ENCODE measurements around the gene TULP4. TPM values are rescaled to one million over a fixed set of nuclear protein-coding genes. Genes with fewer than 3 reads are reported as not detected.

The TULP4 gene
- polyA plus RNA-seq, 2 of the 4 experiments (the other 2 are of a cell fraction), result 5.0 to 10.6 TPM

DNA sequence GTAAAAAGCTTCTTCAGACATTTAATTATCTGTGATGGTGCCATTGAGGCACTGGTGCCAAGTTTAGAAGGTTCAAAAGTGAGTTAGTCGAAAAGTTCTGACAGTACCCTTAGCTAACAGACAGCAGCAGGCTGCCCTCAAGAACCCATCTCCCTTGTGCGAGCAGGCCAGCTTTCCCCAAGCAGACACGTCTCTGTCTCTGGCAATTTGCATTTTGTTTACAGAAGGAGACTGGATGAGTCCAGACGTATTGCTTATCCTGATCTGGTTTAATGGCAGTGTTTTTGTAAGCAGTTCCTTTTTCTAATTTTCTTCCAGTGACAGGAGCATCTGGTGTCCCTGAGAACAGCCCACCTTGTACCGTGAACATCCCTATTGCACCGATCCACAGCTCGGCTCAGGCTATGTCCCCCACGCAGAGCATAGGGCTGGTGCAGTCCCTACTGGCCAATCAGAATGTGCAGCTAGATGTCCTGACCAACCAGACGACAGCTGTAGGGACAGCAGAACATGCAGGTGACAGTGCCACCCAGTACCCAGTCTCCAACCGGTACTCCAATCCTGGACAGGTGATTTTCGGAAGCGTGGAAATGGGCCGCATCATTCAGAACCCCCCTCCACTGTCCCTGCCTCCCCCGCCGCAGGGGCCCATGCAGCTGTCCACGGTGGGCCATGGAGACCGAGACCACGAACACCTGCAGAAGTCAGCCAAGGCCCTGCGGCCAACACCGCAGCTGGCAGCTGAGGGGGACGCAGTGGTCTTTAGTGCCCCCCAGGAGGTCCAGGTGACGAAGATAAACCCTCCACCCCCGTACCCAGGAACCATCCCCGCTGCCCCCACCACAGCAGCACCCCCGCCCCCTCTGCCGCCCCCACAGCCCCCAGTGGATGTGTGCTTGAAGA, 189.3 kb downstream of the TULP4 start:
- DNase-seq (ENCODE audit: low read depth in 1 of 2, low spot score in 1 of 2), result no peak
- Histone ChIP-seq H3K27ac (no peak overlapping the region), H3K4me1 (no peaks in the 10 kb centered on the region), H3K4me3 (no peak overlapping the region), H3K4me2 (no peak overlapping the region), H3K9me3 (no peaks in the 10 kb centered on the region)
- WGBS (ENCODE audit: missing lambda C conversion rate), result 92% methylated on average over 8 of the region's 26 CpGs
- ATAC-seq, result no peak
- TF ChIP-seq ZNF302 (CRISPR knock-in tag; IDR thresholded peaks at IDR 0.05), result no peak
- CTCF ChIA-PET, result interaction anchor here (1.6 kb wide), 1 partner anchor 9 kb away, joined by 5 read pairs; no protein-coding TSS in a partner anchor
- POLR2A ChIA-PET, result no interaction called here
- FAIRE-seq, result no peak

DNA sequence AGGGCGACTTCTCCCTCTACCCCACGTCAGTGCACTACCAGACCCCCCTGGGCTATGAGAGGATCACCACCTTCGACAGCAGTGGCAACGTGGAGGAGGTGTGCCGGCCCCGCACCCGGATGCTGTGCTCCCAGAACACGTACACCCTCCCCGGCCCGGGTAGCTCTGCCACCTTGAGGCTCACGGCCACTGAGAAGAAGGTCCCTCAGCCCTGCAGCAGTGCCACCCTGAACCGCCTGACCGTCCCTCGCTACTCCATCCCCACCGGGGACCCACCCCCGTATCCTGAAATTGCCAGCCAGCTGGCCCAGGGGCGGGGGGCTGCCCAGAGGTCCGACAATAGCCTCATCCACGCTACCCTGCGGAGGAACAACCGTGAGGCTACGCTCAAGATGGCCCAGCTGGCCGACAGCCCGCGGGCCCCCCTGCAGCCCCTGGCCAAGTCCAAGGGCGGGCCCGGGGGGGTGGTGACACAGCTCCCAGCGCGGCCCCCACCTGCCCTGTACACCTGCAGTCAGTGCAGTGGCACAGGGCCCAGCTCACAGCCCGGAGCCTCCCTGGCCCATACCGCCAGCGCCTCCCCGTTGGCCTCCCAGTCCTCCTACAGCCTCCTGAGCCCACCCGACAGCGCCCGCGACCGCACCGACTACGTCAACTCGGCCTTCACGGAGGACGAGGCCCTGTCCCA, 190.1 kb downstream of the TULP4 start:
- DNase-seq (ENCODE audit: low read depth in 1 of 2, low spot score in 1 of 2) (no peak), FAIRE-seq (no peak), ATAC-seq (no peak)
- WGBS (ENCODE audit: missing lambda C conversion rate), result 91% methylated on average over 20 of the region's 43 CpGs
- ChIA-PET CTCF (interaction anchor here (1.6 kb wide), 1 partner anchor 8 kb away, joined by 5 read pairs; no protein-coding TSS in a partner anchor), POLR2A (no interaction called here)
- TF ChIP-seq ESRRA (IDR thresholded peaks at IDR 0.05; ENCODE audit: borderline replicate concordance, low read length), result no peak
- TF ChIP-seq POLR2AphosphoS2 (conservative IDR thresholded peaks at IDR 0.05; ENCODE audit: low read length), result no peak
- TF ChIP-seq HEYL (CRISPR knock-in tag; IDR thresholded peaks at IDR 0.05), result no peak
- TF ChIP-seq PBX3 (IDR thresholded peaks at IDR 0.05), result no peak
- TF ChIP-seq POLR2A (IDR thresholded peaks at IDR 0.05; ENCODE audit: low read length), result no peak
- no peak for TF ChIP-seq HMGXB4 (CRISPR knock-in tag; IDR thresholded peaks at IDR 0.05; ENCODE audit: borderline replicate concordance)
- no peak for TF ChIP-seq ATOH8 (CRISPR knock-in tag; IDR thresholded peaks at IDR 0.05; ENCODE audit: low read depth)
- no peak for TF ChIP-seq RAD21 (conservative IDR thresholded peaks at IDR 0.05 in 1 of 2, IDR thresholded peaks at IDR 0.05 in 1 of 2)
- no peak for TF ChIP-seq NFE2L2 (conservative IDR thresholded peaks at IDR 0.05; ENCODE audit: low read length)
- no peak for TF ChIP-seq CHD4 (IDR thresholded peaks at IDR 0.05; ENCODE audit: borderline replicate concordance)
- no peak for TF ChIP-seq FOSB (CRISPR knock-in tag; IDR thresholded peaks at IDR 0.05)
- TF ChIP-seq JUN (IDR thresholded peaks at IDR 0.05), result no peak
- TF ChIP-seq EP300 (IDR thresholded peaks at IDR 0.05), result no peak
- TF ChIP-seq FOSL2 (IDR thresholded peaks at IDR 0.05), result no peak
- TF ChIP-seq FOSL2 (CRISPR knock-in tag; IDR thresholded peaks at IDR 0.05), result no peak
- TF ChIP-seq MAX (IDR thresholded peaks at IDR 0.05), result no peak
- TF ChIP-seq TP53 (CRISPR knock-in tag; IDR thresholded peaks at IDR 0.05), result no peak
- Histone ChIP-seq H3K9me3 (no peaks in the 10 kb centered on the region), H3K27ac (no peak overlapping the region), H3K4me2 (no peak overlapping the region), H3K4me3 (no peak overlapping the region), H3K4me1 (no peaks in the 10 kb centered on the region)

DNA sequence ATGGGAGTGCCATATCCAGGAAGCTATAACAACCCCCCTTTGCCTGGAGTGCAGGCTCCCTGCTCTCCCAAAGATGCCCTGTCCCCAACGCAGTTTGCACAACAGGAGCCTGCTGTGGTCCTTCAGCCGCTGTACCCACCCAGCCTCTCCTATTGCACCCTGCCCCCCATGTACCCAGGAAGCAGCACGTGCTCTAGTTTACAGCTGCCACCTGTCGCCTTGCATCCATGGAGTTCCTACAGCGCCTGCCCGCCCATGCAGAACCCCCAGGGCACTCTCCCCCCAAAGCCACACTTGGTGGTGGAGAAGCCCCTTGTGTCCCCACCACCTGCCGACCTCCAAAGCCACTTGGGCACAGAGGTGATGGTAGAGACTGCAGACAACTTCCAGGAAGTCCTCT, 191.0 kb downstream of the TULP4 start:
- DNase-seq (ENCODE audit: low read depth in 1 of 2, low spot score in 1 of 2) (no peak), FAIRE-seq (no peak), ATAC-seq (no peak)
- H3K4me1 ChIP-seq, result no peaks in the 10 kb centered on the region
- H3K4me2 ChIP-seq, result no peak overlapping the region
- no peak overlapping the region for H3K4me3 ChIP-seq
- WGBS (ENCODE audit: missing lambda C conversion rate), result 97% methylated on average over 5 of the region's 7 CpGs
- H3K9me3 ChIP-seq, result no peaks in the 10 kb centered on the region
- TF ChIP-seq CBX2 (IDR thresholded peaks at IDR 0.05; ENCODE audit: borderline replicate concordance, low read depth) (no peak), MAX (IDR thresholded peaks at IDR 0.05) (no peak)
- POLR2A ChIA-PET, result no interaction called here
- no peak overlapping the region for H3K27ac ChIP-seq
- CTCF ChIA-PET, result interaction anchor here (1.1 kb wide), 1 partner anchor 14 kb away, joined by 3 read pairs; no protein-coding TSS in a partner anchor
